ENCODE measurements around the gene NRGN.

NRGN gene

GRCh38 chr11:124739479-124740276 is at the start of gene NRGN:
TSS of gene NRGN (plus strand) at chr11:124739942. CDS start at chr11:124740085, 143 bp downstream.
- DNase-seq: peak; percentile 83

GRCh38 chr11:124693142-124693541 is 46.6 kb upstream of the NRGN start:
- DNase-seq: no peak

GRCh38 chr11:124699547-124699946 is 40.2 kb upstream of the NRGN start:
- no peak for DNase-seq

GRCh38 chr11:124700028-124700427 is 39.7 kb upstream of the NRGN start:
- no peak for DNase-seq

- DNase-seq: no peak
These were observed 31.9 kb upstream of the NRGN start for GRCh38 chr11:124707829-124708228.

GRCh38 chr11:124712392-124712791 is 27.4 kb upstream of the NRGN start:
- DNase-seq: no peak

GRCh38 chr11:124716591-124716990 is 23.2 kb upstream of the NRGN start:
- DNase-seq: no peak

- no peak for DNase-seq
These were observed 22.3 kb upstream of the NRGN start for GRCh38 chr11:124717421-124717785.

- peak; percentile 31 for DNase-seq
These were observed 21.7 kb upstream of the NRGN start for GRCh38 chr11:124717786-124718651.

GRCh38 chr11:124718801-124719200 is 20.9 kb upstream of the NRGN start:
- DNase-seq: no peak

- no peak for DNase-seq
These were observed 20.2 kb upstream of the NRGN start for GRCh38 chr11:124719534-124719933.

GRCh38 chr11:124722176-124722575 is 17.6 kb upstream of the NRGN start:
- no peak for DNase-seq

GRCh38 chr11:124724979-124725718 is 14.6 kb upstream of the NRGN start:
- DNase-seq: no peak

- no peak for DNase-seq
These were observed 14.0 kb upstream of the NRGN start for GRCh38 chr11:124725719-124726105.

GRCh38 chr11:124727474-124727873 is 12.3 kb upstream of the NRGN start:
- DNase-seq: no peak

GRCh38 chr11:124728134-124728533 is 11.6 kb upstream of the NRGN start:
- no peak for DNase-seq

- DNase-seq: no peak
These were observed 10.2 kb upstream of the NRGN start for GRCh38 chr11:124729571-124729970.

GRCh38 chr11:124732230-124732629 is 7.5 kb upstream of the NRGN start:
- DNase-seq: no peak

GRCh38 chr11:124736736-124737135 is 3.0 kb upstream of the NRGN start:
- DNase-seq: no peak

- no peak for DNase-seq
These were observed 2.0 kb upstream of the NRGN start for GRCh38 chr11:124737638-124738305.

GRCh38 chr11:124738713-124739478 is 846 bp upstream of the NRGN start:
- no peak for DNase-seq

GRCh38 chr11:124740277-124740882 is 638 bp downstream of the NRGN start:
- DNase-seq: peak; percentile 63

Measured in CD4-positive, alpha-beta T cell treated with Interleukin-17A for 1 hour (primary cell).